H1 (cell line): ENCODE data around the gene LCE5A. TPM values are rescaled to one million over a fixed set of nuclear protein-coding genes. Genes with fewer than 3 reads are reported as not detected.

Experiments
- CTCF ChIA-PET: fragments of 300-600 bp; sonication (Branson Sonifier 250); formaldehyde crosslinking; loops from one replicate; lab custom pipeline; 2021; ENCODE audit not compliant: partially characterized antibody; lab: Charles Lee
- POLR2A ChIA-PET: fragments of 300-600 bp; sonication (Branson Sonifier 250); formaldehyde crosslinking; loops from one replicate; lab custom pipeline; 2021; ENCODE audit warnings: inconsistent platforms; ENCODE audit not compliant: partially characterized antibody; lab: Charles Lee
- DNase-seq, 2 experiments: peaks; one replicate each; pipeline versions ENCODE4 v3.0.0 to v3.0.0-alpha.2; 2010 to 2022; ENCODE audit warnings: low spot score in 2 of 2, low read depth in 1 of 2, mixed read lengths in 1 of 2
- FAIRE-seq: peaks from 2 replicates; lab custom pipeline; 2011; peaks lifted over from hg19 to GRCh38; lab: Jason Lieb, UNC
- H2AFZ ChIP-seq: 2 replicates; pipeline ENCODE4 v1.8.1; 2012; ENCODE audit warnings: low read length, inconsistent platforms
- H2AK5ac ChIP-seq: 2 replicates; pipeline ENCODE4 v1.6.1; 2013; ENCODE audit warnings: low read depth, low read length
- H2BK120ac ChIP-seq: replicated peaks from 2 replicates; pipeline ENCODE3; 2013; ENCODE audit warnings: low read depth, low read length, inconsistent platforms
- H2BK12ac ChIP-seq: 2 replicates; pipeline ENCODE4 v1.6.1; 2013; ENCODE audit warnings: low read depth, low read length
- H2BK15ac ChIP-seq: 2 replicates; pipeline ENCODE4 v1.6.1; 2013; ENCODE audit warnings: low read length
- H2BK20ac ChIP-seq: 2 replicates; pipeline ENCODE4 v1.6.1; 2013; ENCODE audit warnings: low read length
- H2BK5ac ChIP-seq: 2 replicates; pipeline ENCODE4 v1.6.1; 2013; ENCODE audit warnings: low read depth, low read length
- H3K14ac ChIP-seq: 2 replicates; pipeline ENCODE4 v1.6.1; 2013; ENCODE audit warnings: inconsistent platforms; ENCODE audit not compliant: insufficient read length
- H3K18ac ChIP-seq: 2 replicates; pipeline ENCODE4 v1.6.1; 2013; ENCODE audit warnings: low read length; ENCODE audit errors: extremely low read depth
- H3K23ac ChIP-seq: 2 replicates; pipeline ENCODE4 v1.6.1; 2013; ENCODE audit warnings: inconsistent platforms; ENCODE audit not compliant: insufficient read length
- H3K23me2 ChIP-seq: 2 replicates; pipeline ENCODE4 v1.6.1; 2013; ENCODE audit warnings: low read depth, low read length
- H3K27ac ChIP-seq: 2 replicates; pipeline ENCODE4 v1.6.1; 2011; ENCODE audit warnings: low read depth, low read length, inconsistent platforms
- H3K27me3 ChIP-seq, 4 experiments: replicated peaks in 1 of 4; 1 replicate in 1 of 4; 2 replicates in 3 of 4; pipeline versions ENCODE4 v1.6.1 to v1.8.1; 2011 to 2013; ENCODE audit warnings: low read length in 3 of 4, mild to moderate bottlenecking in 3 of 4, inconsistent platforms in 2 of 4, mixed read lengths in 2 of 4, moderate library complexity in 1 of 4; ENCODE audit not compliant: control insufficient read depth in 3 of 4, insufficient read depth in 3 of 4; ENCODE audit errors: extremely low read depth in 1 of 4
- H3K36me3 ChIP-seq, 4 experiments: 2 replicates each; pipeline versions ENCODE4 v1.6.1 to v1.8.1; 2011 to 2013; ENCODE audit warnings: mild to moderate bottlenecking in 4 of 4, low read length in 3 of 4, moderate library complexity in 2 of 4, control low read depth in 1 of 4, inconsistent platforms in 1 of 4; ENCODE audit not compliant: insufficient read depth in 4 of 4, control insufficient read depth in 2 of 4
- H3K4ac ChIP-seq: replicated peaks from 2 replicates; pipeline ENCODE3; 2013; ENCODE audit warnings: low read length, low read depth, mixed read lengths, inconsistent platforms; ENCODE audit not compliant: insufficient read length
- H3K4me1 ChIP-seq, 4 experiments: replicated peaks in 1 of 4; 1 replicate in 1 of 4; 2 replicates in 3 of 4; pipeline versions ENCODE4 v1.6.1 to v1.8.1; 2011 to 2013; ENCODE audit warnings: low read length in 3 of 4, inconsistent platforms in 2 of 4, mixed read lengths in 1 of 4; ENCODE audit not compliant: insufficient read depth in 4 of 4, control insufficient read depth in 3 of 4
- H3K4me2 ChIP-seq, 2 experiments: 2 replicates each; pipeline versions ENCODE4 v1.6.1 to v1.8.1; 2011 to 2013; ENCODE audit warnings: low read depth in 2 of 2, low read length in 2 of 2, control low read depth in 1 of 2, inconsistent platforms in 1 of 2, mild to moderate bottlenecking in 1 of 2; ENCODE audit not compliant: insufficient read depth in 1 of 2
- H3K4me3 ChIP-seq, 4 experiments: fragments of 200-600, 300-600 bp in 1 of 4; sonication (generic), shearing (Covaris generic), sonication (Bioruptor Twin) in 1 of 4; 2 replicates each; pipeline versions ENCODE4 v1.5.1 to v1.8.1; 2011 to 2016; ENCODE audit warnings: low read length in 4 of 4, low read depth in 3 of 4, control low read depth in 2 of 4, inconsistent platforms in 2 of 4, mild to moderate bottlenecking in 2 of 4, mixed read lengths in 1 of 4, moderate library complexity in 1 of 4; ENCODE audit not compliant: insufficient read depth in 2 of 4; ENCODE audit errors: extremely low read depth in 1 of 4
- H3K56ac ChIP-seq: replicated peaks from 2 replicates; pipeline ENCODE3; 2013; ENCODE audit warnings: low read depth, mild to moderate bottlenecking, mixed read lengths, low read length, inconsistent platforms; ENCODE audit not compliant: insufficient read length
- H3K79me1 ChIP-seq: 2 replicates; pipeline ENCODE4 v1.6.1; 2013; ENCODE audit warnings: low read depth, low read length, control low read depth
- H3K79me2 ChIP-seq, 2 experiments: 2 replicates each; pipeline versions ENCODE4 v1.6.1 to v1.8.1; 2012 to 2013; ENCODE audit warnings: low read length in 2 of 2, mild to moderate bottlenecking in 2 of 2, inconsistent platforms in 1 of 2; ENCODE audit not compliant: insufficient read depth in 2 of 2, control insufficient read depth in 1 of 2
- H3K9ac ChIP-seq, 4 experiments: replicated peaks in 1 of 4; 1 replicate in 1 of 4; 2 replicates in 3 of 4; pipeline versions ENCODE4 v1.6.1 to v1.8.1; 2011 to 2013; ENCODE audit warnings: low read depth in 3 of 4, low read length in 3 of 4, control low read depth in 2 of 4, mild to moderate bottlenecking in 2 of 4, moderate library complexity in 2 of 4, inconsistent platforms in 1 of 4; ENCODE audit errors: extremely low read depth in 1 of 4
- H3K9me3 ChIP-seq, 2 experiments: 2 replicates each; pipeline versions ENCODE4 v1.6.1 to v1.8.1; 2012 to 2013; ENCODE audit warnings: mild to moderate bottlenecking in 2 of 2, moderate library complexity in 2 of 2, control low read depth in 1 of 2, inconsistent platforms in 1 of 2, low read depth in 1 of 2, low read length in 1 of 2, mixed read lengths in 1 of 2; ENCODE audit not compliant: insufficient read depth in 2 of 2
- H4K20me1 ChIP-seq, 2 experiments: replicated peaks in 1 of 2; 2 replicates each; pipeline versions ENCODE3 to v1.8.1; 2011 to 2013; ENCODE audit warnings: inconsistent platforms in 2 of 2, low read length in 2 of 2, mild to moderate bottlenecking in 1 of 2; ENCODE audit not compliant: insufficient read depth in 2 of 2, control insufficient read depth in 1 of 2
- H4K5ac ChIP-seq: 2 replicates; pipeline ENCODE4 v1.6.1; 2013; ENCODE audit warnings: low read length, low read depth, mixed read lengths, inconsistent platforms; ENCODE audit not compliant: insufficient read length
- H4K8ac ChIP-seq: 2 replicates; pipeline ENCODE4 v1.8.0; 2013; ENCODE audit warnings: mild to moderate bottlenecking, moderate library complexity, low read length, inconsistent platforms; ENCODE audit not compliant: insufficient read depth; ENCODE audit errors: extremely low read depth
- H4K91ac ChIP-seq: replicated peaks from 2 replicates; pipeline ENCODE3; 2013; ENCODE audit warnings: low read length, mixed read lengths, inconsistent platforms; ENCODE audit not compliant: insufficient read length
- ATF3 ChIP-seq: IDR thresholded peaks from 2 replicates; pipeline ENCODE4 v1.6.1; 2011; ENCODE audit warnings: low read depth, mild to moderate bottlenecking, low read length; ENCODE audit not compliant: insufficient read depth
- EGR1 ChIP-seq: IDR thresholded peaks from 2 replicates; pipeline ENCODE4 v1.6.1; 2011; ENCODE audit warnings: low read depth, low read length, borderline replicate concordance
- RXRA ChIP-seq: IDR thresholded peaks from 2 replicates; pipeline ENCODE4 v1.6.1; 2011; ENCODE audit warnings: low read depth, mild to moderate bottlenecking, low read length, moderate library complexity; ENCODE audit not compliant: insufficient read depth
- WGBS, 2 experiments: shearing (Covaris generic) in 1 of 2; methylation state at CpG; one replicate each; pipeline versions ENCODE4 v1.1.6 to v1.1.7; 2013 to 2015; ENCODE audit warnings: low lambda C conversion rate in 2 of 2, mixed read lengths in 2 of 2, inconsistent platforms in 1 of 2, low coverage in 1 of 2, missing lambda C conversion rate in 1 of 2; ENCODE audit not compliant: insufficient replicate concordance in 2 of 2, insufficient coverage in 1 of 2, insufficient read length in 1 of 2; ENCODE audit errors: extremely low coverage in 1 of 2, missing lambda C conversion rate in 1 of 2; 5-methylcytosine and 5-hydroxymethylcytosine counted together
- polyA plus RNA-seq, 7 experiments: library from polyadenylated mRNA; depleted of rRNA in 3 of 7; stranded (reverse) in 5 of 7; unstranded in 2 of 7; fragments of >200 nt in 5 of 7; fragments of 200-250 nt in 2 of 7; gene quantifications; 1 replicate in 5 of 7; 2 replicates in 1 of 7; 4 replicates in 1 of 7; pipeline versions ENCODE4 v1.2.1 to v1.2.3, GENCODE V29; 2011 to 2013; ENCODE audit warnings: missing spikeins in 2 of 7, mixed read lengths in 2 of 7
- total RNA-seq: library from RNA; stranded (reverse); fragmentation: NEBNext Ultra II Directional; extraction: Animal tissue kit (Norgen Biotek cat#: 25700); gene quantifications from 2 replicates; pipeline ENCODE4 v1.2.1, GENCODE V29; 2021

LCE5A gene
- total and polyA plus RNA-seq, 2 of the 8 experiments (the other 6 are each of a cell fraction or from before 2014, with no cell fraction given), result not detected

GRCh38 chr1:152537496-152537895, 26.9 kb downstream of the LCE5A start:
- Histone ChIP-seq H3K18ac (no peak overlapping the region), H3K79me2 (no peaks in the 10 kb centered on the region), H3K23ac (no peak overlapping the region), H3K27me3 (no peaks in the 10 kb centered on the region), H3K9ac (no peak overlapping the region), H3K4me1 (no peaks in the 10 kb centered on the region), H3K56ac (no peak overlapping the region), H2BK20ac (no peak overlapping the region), H2BK5ac (no peak overlapping the region), H2BK120ac (no peak overlapping the region), H3K9me3 (peaks cover 84% of the 10 kb centered on the region in 2 experiments), H3K27ac (no peak overlapping the region), H3K14ac (no peak overlapping the region), H2AFZ (no peak overlapping the region), H2BK12ac (no peak overlapping the region), H3K4me3 (no peak overlapping the region), H3K4me2 (no peak overlapping the region), H4K8ac (no peak overlapping the region), H3K36me3 (no peaks in the 10 kb centered on the region), H4K91ac (no peak overlapping the region), H3K23me2 (no peaks in the 10 kb centered on the region), H4K5ac (no peak overlapping the region), H3K79me1 (no peaks in the 10 kb centered on the region), H2BK15ac (no peak overlapping the region), H4K20me1 (no peaks in the 10 kb centered on the region), H2AK5ac (no peak overlapping the region), H3K4ac (no peak overlapping the region)
- no peak for FAIRE-seq
- no peak for DNase-seq
- POLR2A ChIA-PET, result no interaction called here
- WGBS, 2 experiments, result 50% methylated on average over 4 of the region's 4 CpGs; no CpG with 5 or more reads in 1 of the 2 experiments
- CTCF ChIA-PET, result no interaction called here
- TF ChIP-seq ATF3 (no peak), EGR1 (no peak), RXRA (no peak)
